ENCODE data around the gene RIN3.
A peak's percentile ranks its signal among the peaks of the same experiment; 100 is the strongest.

The RIN3 gene

GRCh38 chr14:92469515-92469914 lies 44.1 kb upstream of the RIN3 start:
- Mint-ChIP-seq H3K27ac (no peak overlapping the region), H3K36me3 (ENCODE audit: low read depth) (no peaks in the 10 kb centered on the region)
- no peak for TF ChIP-seq CTCF (IDR thresholded peaks at IDR 0.05; ENCODE audit: unreplicated experiment in 3 of 3)

DNA sequence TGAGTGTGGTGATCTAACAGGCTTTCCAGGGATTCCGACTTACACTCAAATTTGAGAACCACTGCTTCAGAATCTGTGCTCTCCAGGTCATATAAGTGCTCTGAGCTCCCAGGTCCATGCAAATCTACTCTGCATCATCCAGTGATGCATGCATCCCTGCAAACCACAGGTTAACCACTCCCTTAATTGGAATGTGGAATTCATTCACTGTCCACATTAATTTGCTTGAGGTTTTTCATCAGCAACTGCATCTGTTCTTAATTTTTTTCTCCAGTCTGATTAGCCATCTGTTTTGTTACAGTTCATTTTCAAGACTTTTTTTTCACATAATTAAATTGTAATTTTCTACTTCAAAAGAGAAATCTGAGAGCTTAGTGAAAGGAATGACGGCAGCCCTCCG lies 43.4 kb upstream of the RIN3 start:
- TF ChIP-seq CTCF (IDR thresholded peaks at IDR 0.05; ENCODE audit: unreplicated experiment in 3 of 3): no peak
- Mint-ChIP-seq H3K4me3 (no peak overlapping the region), H3K9me3 (peaks cover 25% of the 10 kb centered on the region), H3K4me1 (peaks cover 5% of the 10 kb centered on the region), H3K36me3 (ENCODE audit: low read depth) (no peaks in the 10 kb centered on the region), H3K27ac (no peak overlapping the region), H3K27me3 (ENCODE audit: low read depth) (peaks cover 1% of the 10 kb centered on the region)

More at GRCh38 chr14:92469515-92469914, 44.1 kb upstream of the RIN3 start:
- H3K27me3 Mint-ChIP-seq (ENCODE audit: low read depth): no peaks in the 10 kb centered on the region
- peaks cover 25% of the 10 kb centered on the region for H3K9me3 Mint-ChIP-seq
- H3K4me3 Mint-ChIP-seq: no peak overlapping the region
- H3K4me1 Mint-ChIP-seq: peaks cover 5% of the 10 kb centered on the region

GRCh38 chr14:92470811-92471210 lies 42.8 kb upstream of the RIN3 start:
- Mint-ChIP-seq H3K36me3 (ENCODE audit: low read depth) (no peaks in the 10 kb centered on the region), H3K4me1 (peaks cover 5% of the 10 kb centered on the region), H3K9me3 (peaks cover 25% of the 10 kb centered on the region), H3K27ac (no peak overlapping the region), H3K4me3 (no peak overlapping the region), H3K27me3 (ENCODE audit: low read depth) (peaks cover 4% of the 10 kb centered on the region)
- no peak for TF ChIP-seq CTCF (IDR thresholded peaks at IDR 0.05; ENCODE audit: unreplicated experiment in 3 of 3)

DNA sequence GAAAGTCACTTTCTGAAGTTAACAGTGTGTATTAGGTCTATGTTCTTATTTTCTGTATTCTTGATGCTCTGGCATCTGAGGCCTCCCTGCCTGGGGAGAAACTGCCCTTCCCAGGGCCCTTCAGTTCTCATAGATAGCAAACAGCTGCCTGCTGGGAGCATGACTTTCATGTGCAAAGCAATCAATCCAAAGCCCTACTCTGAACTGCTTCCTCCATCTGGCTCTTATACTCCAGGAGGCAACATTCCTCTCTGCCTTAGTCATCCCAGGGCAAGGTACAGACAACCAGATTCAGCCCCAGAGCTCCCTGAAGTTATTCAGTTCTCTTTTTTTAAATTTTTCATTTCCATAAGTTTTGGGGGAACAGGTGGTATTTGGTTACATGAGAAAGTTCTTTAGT lies 41.7 kb upstream of the RIN3 start:
- peak overlapping the region in 2 of 3 experiments; percentile 44 to 61 for H3K27ac Mint-ChIP-seq
- peaks cover 4% of the 10 kb centered on the region for H3K27me3 Mint-ChIP-seq (ENCODE audit: low read depth)
- peaks cover 5% of the 10 kb centered on the region for H3K4me1 Mint-ChIP-seq
- H3K36me3 Mint-ChIP-seq (ENCODE audit: low read depth): no peaks in the 10 kb centered on the region
- peaks cover 25% of the 10 kb centered on the region for H3K9me3 Mint-ChIP-seq
- no peak overlapping the region for H3K4me3 Mint-ChIP-seq
- TF ChIP-seq CTCF (IDR thresholded peaks at IDR 0.05; ENCODE audit: unreplicated experiment in 3 of 3): no peak

- H3K9me3 Mint-ChIP-seq: peaks cover 20% of the 10 kb centered on the region
- no peak for TF ChIP-seq CTCF (IDR thresholded peaks at IDR 0.05; ENCODE audit: unreplicated experiment in 3 of 3)
- peaks cover 4% of the 10 kb centered on the region for H3K27me3 Mint-ChIP-seq (ENCODE audit: low read depth)
- peaks cover 5% of the 10 kb centered on the region for H3K4me1 Mint-ChIP-seq
- no peak overlapping the region for H3K27ac Mint-ChIP-seq
- H3K4me3 Mint-ChIP-seq: no peak overlapping the region
- H3K36me3 Mint-ChIP-seq (ENCODE audit: low read depth): no peaks in the 10 kb centered on the region
Observed at GRCh38 chr14:92472860-92473259, 40.7 kb upstream of the RIN3 start.

- Mint-ChIP-seq H3K27me3 (ENCODE audit: low read depth) (peaks cover 4% of the 10 kb centered on the region), H3K4me3 (no peak overlapping the region), H3K27ac (no peak overlapping the region), H3K4me1 (peaks cover 5% of the 10 kb centered on the region), H3K36me3 (ENCODE audit: low read depth) (no peaks in the 10 kb centered on the region), H3K9me3 (peaks cover 18% of the 10 kb centered on the region)
- no peak for TF ChIP-seq CTCF (IDR thresholded peaks at IDR 0.05; ENCODE audit: unreplicated experiment in 3 of 3)
Observed at GRCh38 chr14:92473261-92473968, 40.2 kb upstream of the RIN3 start.

Data from nephron (organoid).